Naive thymus-derived CD4-positive, alpha-beta T cell (primary cell): ENCODE measurements around the gene DCN. TPM values are rescaled to one million over a fixed set of nuclear protein-coding genes. Genes with fewer than 3 reads are reported as not detected.

Experiments
- ATAC-seq: fragments of 150-1000 bp; cut with Tn5 transposase; 2 replicates; pipeline ENCODE4 v1.10.0; 2021; ENCODE audit warnings: mild to moderate bottlenecking, moderate library complexity
- CTCF ChIA-PET: fragments of 350-600 bp; sonication (Branson Sonifier 250); formaldehyde crosslinking; loops from one replicate; lab custom pipeline; 2021; ENCODE audit warnings: antibody characterized with exemption; lab: Charles Lee
- POLR2A ChIA-PET: fragments of 350-600 bp; sonication (Branson Sonifier 250); formaldehyde crosslinking; loops from one replicate; lab custom pipeline; 2021; ENCODE audit warnings: antibody characterized with exemption, inconsistent platforms; lab: Charles Lee
- DNase-seq, 9 donors: peaks; one replicate each; pipeline versions ENCODE4 v3.0.0 to v3.0.0-alpha.2; 2020 to 2022; ENCODE audit warnings: mixed read lengths in 1 of 9
- H3K27ac ChIP-seq: one replicate; pipeline ENCODE4 v1.7.0; 2013; ENCODE audit warnings: mild to moderate bottlenecking, low read depth, low read length, moderate library complexity
- H3K27me3 ChIP-seq, 2 donors: one replicate each; pipeline ENCODE4 v1.7.0; 2013; ENCODE audit warnings: low read length in 2 of 2, mild to moderate bottlenecking in 2 of 2, moderate library complexity in 2 of 2; ENCODE audit not compliant: control insufficient read depth in 2 of 2, insufficient read depth in 2 of 2
- H3K36me3 ChIP-seq, 3 experiments: 1 replicate in 2 of 3; 2 replicates in 1 of 3; pipeline ENCODE4 v1.7.0; 2013; ENCODE audit warnings: low read length in 3 of 3, mild to moderate bottlenecking in 3 of 3, moderate library complexity in 1 of 3; ENCODE audit not compliant: insufficient read depth in 3 of 3, control insufficient read depth in 2 of 3
- H3K4me1 ChIP-seq, 2 donors: one replicate each; pipeline ENCODE4 v1.7.0; 2013; ENCODE audit warnings: low read length in 2 of 2, mild to moderate bottlenecking in 2 of 2, moderate library complexity in 1 of 2; ENCODE audit not compliant: control insufficient read depth in 2 of 2, insufficient read depth in 2 of 2
- H3K4me3 ChIP-seq: 2 replicates; pipeline ENCODE4 v1.7.0; 2013; ENCODE audit warnings: mild to moderate bottlenecking, low read length
- H3K9me3 ChIP-seq, 3 experiments: 1 replicate in 2 of 3; 2 replicates in 1 of 3; pipeline ENCODE4 v1.7.0; 2013; ENCODE audit warnings: low read length in 3 of 3; ENCODE audit not compliant: control insufficient read depth in 2 of 3
- H3K27ac Mint-ChIP-seq, 9 donors: one replicate each; pipeline ENCODE4 v1.8.0; 2020 to 2022; ENCODE audit warnings: mixed read lengths in 9 of 9, mild to moderate bottlenecking in 8 of 9, moderate library complexity in 5 of 9, inconsistent platforms in 2 of 9
- H3K27me3 Mint-ChIP-seq, 5 donors: one replicate each; pipeline ENCODE4 v1.8.0; 2021 to 2022; ENCODE audit warnings: mixed read lengths in 5 of 5, mild to moderate bottlenecking in 1 of 5
- H3K36me3 Mint-ChIP-seq, 5 donors: one replicate each; pipeline ENCODE4 v1.8.0; 2020 to 2022; ENCODE audit warnings: mixed read lengths in 5 of 5, mild to moderate bottlenecking in 3 of 5, inconsistent platforms in 1 of 5
- H3K4me1 Mint-ChIP-seq, 7 donors: one replicate each; pipeline ENCODE4 v1.8.0; 2020 to 2022; ENCODE audit warnings: mixed read lengths in 7 of 7, mild to moderate bottlenecking in 3 of 7, inconsistent platforms in 1 of 7
- H3K4me3 Mint-ChIP-seq, 10 donors: one replicate each; pipeline ENCODE4 v1.8.0; 2020 to 2022; ENCODE audit warnings: mild to moderate bottlenecking in 10 of 10, mixed read lengths in 10 of 10, moderate library complexity in 6 of 10, inconsistent platforms in 2 of 10
- H3K9me3 Mint-ChIP-seq, 11 donors: one replicate each; pipeline ENCODE4 v1.8.0; 2020 to 2022; ENCODE audit warnings: mixed read lengths in 11 of 11, mild to moderate bottlenecking in 4 of 11, inconsistent platforms in 1 of 11, moderate library complexity in 1 of 11
- intact Hi-C, 2 donors: fragments of 100-400 bp; cut with micrococcal nuclease; formaldehyde crosslinking; loops; one replicate each; pipeline ENCODE4 v1.15.1; 2023
- polyA plus RNA-seq, 2 donors: library from polyadenylated mRNA; unstranded; fragments of 300-500 nt; fragmentation: Illumina TruSeq; gene quantifications; one replicate each; pipeline ENCODE4 v1.2.3, GENCODE V29; 2021
- total RNA-seq, 6 experiments: library from RNA in 5 of 6; stranded (reverse) in 5 of 6; gene quantifications; 1 replicate in 5 of 6; 2 replicates in 1 of 6; pipeline ENCODE4 v1.2.3 and lab custom pipeline; 2021 to 2026

Gene DCN
- total and polyA plus RNA-seq, 7 experiments from 2014 or later: 0.69 TPM; not detected in 6

DNA sequence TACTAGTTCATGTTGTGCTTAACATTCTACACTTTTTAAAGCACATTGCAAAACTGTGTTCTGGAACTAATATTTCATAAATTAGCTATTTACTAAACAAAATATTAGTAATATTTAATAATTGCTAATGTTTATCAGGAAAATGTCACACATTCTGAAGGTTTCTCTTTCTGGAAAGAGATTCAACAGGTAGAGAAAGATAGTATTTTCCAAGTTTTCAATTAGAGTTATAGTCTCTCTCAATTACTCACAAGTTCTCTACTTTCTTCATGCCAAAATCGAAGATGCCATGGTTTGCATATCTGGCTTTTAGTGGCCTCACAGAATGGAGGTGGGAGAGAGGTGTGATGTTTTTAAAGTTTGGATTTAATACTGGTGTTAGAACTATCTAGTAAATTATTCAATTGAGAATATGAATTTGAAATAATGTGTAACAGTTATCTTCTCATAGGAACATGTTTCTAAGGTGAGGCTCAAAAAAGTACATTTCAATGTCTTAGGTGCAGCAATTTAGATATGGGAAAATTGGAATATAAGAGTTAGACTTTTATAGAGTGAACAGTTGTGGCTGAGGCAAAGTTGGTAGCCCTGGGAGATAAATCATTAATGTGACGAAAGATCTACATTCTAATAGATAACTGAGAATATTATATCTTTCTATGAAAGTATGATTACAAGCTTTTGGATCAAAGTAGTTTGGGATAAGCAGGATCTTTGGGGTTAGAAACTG lies 72.9 kb downstream of the DCN start:
- ATAC-seq: no peak
- Histone ChIP-seq H3K27me3 (no peaks in the 10 kb centered on the region), H3K27ac (no peak overlapping the region), H3K36me3 (no peaks in the 10 kb centered on the region), H3K4me1 (no peaks in the 10 kb centered on the region), H3K4me3 (no peak overlapping the region), H3K9me3 (no peaks in the 10 kb centered on the region)
- no peak overlapping the region for H3K27ac Mint-ChIP-seq
- POLR2A ChIA-PET: no interaction called here
- H3K36me3 Mint-ChIP-seq: no peaks in the 10 kb centered on the region
- peaks cover 0 to 2% (median 0%) of the 10 kb centered on the region in 7 donors for H3K4me1 Mint-ChIP-seq
- CTCF ChIA-PET: no interaction called here
- no peak overlapping the region for H3K4me3 Mint-ChIP-seq
- H3K27me3 Mint-ChIP-seq: peaks cover 0 to 15% (median 9%) of the 10 kb centered on the region in 5 donors
- no peak for DNase-seq
- intact Hi-C loops: loop anchor here in 1 of 2 donors (1.0 kb wide), 1 partner anchor 131 kb away; no protein-coding TSS in a partner anchor
- peaks cover 0 to 1% (median 0%) of the 10 kb centered on the region in 11 donors for H3K9me3 Mint-ChIP-seq

DNA sequence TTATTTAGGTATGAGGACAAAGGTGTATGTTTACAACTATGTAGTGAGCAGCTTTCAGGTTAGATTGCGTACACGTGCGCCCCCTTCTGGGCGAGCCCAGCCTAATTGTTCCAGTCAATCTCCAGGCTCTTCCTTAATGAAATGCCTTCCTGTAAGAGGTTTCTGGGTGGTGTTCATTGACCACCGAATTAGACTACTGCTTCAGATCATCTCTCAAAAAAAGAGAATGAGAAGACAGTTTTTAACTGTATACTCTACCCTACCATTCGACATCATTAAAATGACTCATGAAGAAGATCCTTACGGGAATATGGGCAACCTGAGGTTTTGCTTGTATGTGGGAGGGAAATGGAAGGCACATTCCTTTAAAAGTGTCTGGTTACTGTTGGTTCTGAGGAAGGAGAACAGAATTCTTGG lies 73.5 kb downstream of the DCN start:
- ChIA-PET CTCF (no interaction called here), POLR2A (no interaction called here)
- H3K4me1 Mint-ChIP-seq: peaks cover 0 to 2% (median 0%) of the 10 kb centered on the region in 7 donors
- Histone ChIP-seq H3K4me1 (no peaks in the 10 kb centered on the region), H3K9me3 (no peaks in the 10 kb centered on the region), H3K36me3 (no peaks in the 10 kb centered on the region), H3K4me3 (no peak overlapping the region), H3K27me3 (no peaks in the 10 kb centered on the region), H3K27ac (no peak overlapping the region)
- no peaks in the 10 kb centered on the region for H3K36me3 Mint-ChIP-seq
- peak in 3 of 9 donors; percentile 4 to 53 (median 7) for DNase-seq
- H3K9me3 Mint-ChIP-seq: peaks cover 0 to 1% (median 0%) of the 10 kb centered on the region in 11 donors
- intact Hi-C loops: loop anchor here in 1 of 2 donors (1.0 kb wide), 1 partner anchor 131 kb away; no protein-coding TSS in a partner anchor
- no peak overlapping the region for H3K27ac Mint-ChIP-seq
- H3K27me3 Mint-ChIP-seq: peaks cover 0 to 15% (median 9%) of the 10 kb centered on the region in 5 donors
- ATAC-seq: peak; percentile 46
- H3K4me3 Mint-ChIP-seq: no peak overlapping the region

DNA sequence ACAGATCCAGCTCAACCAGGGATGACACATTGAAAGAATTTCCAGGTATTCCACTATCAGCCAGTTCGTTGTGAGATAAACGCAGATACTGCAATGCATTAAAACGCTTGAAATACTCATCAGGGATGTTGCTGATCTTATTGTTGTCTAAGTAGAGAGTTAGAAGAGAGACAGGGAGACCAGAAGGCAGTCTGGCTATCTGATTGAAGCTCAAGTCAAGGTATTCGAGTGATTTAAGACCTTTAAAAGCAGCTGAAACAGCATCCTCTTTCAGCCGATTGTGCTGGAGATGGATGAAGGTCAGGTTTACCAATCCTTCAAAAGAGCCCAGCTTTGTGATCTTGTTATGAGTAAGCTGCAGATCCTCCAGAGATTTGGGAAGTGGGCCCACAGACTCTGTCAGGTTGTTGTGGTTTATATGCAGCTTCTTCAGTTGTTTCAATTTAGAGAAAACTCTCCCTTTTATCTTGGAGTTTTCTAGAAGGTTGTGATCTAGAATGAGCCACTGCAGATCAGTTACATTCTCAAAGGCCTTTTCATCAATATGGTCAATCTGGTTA lies 74.3 kb downstream of the DCN start:
- Mint-ChIP-seq H3K4me3 (no peak overlapping the region), H3K27ac (no peak overlapping the region), H3K36me3 (no peaks in the 10 kb centered on the region), H3K4me1 (peaks cover 0 to 2% (median 0%) of the 10 kb centered on the region in 7 donors), H3K9me3 (peaks cover 0 to 1% (median 0%) of the 10 kb centered on the region in 11 donors), H3K27me3 (peaks cover 0 to 15% (median 9%) of the 10 kb centered on the region in 5 donors)
- Histone ChIP-seq H3K27ac (no peak overlapping the region), H3K36me3 (no peaks in the 10 kb centered on the region), H3K4me3 (no peak overlapping the region), H3K9me3 (no peaks in the 10 kb centered on the region), H3K4me1 (no peaks in the 10 kb centered on the region), H3K27me3 (no peaks in the 10 kb centered on the region)
- no peak for ATAC-seq
- CTCF ChIA-PET: no interaction called here
- intact Hi-C loops: no loop called here
- no peak for DNase-seq
- POLR2A ChIA-PET: no interaction called here

DNA sequence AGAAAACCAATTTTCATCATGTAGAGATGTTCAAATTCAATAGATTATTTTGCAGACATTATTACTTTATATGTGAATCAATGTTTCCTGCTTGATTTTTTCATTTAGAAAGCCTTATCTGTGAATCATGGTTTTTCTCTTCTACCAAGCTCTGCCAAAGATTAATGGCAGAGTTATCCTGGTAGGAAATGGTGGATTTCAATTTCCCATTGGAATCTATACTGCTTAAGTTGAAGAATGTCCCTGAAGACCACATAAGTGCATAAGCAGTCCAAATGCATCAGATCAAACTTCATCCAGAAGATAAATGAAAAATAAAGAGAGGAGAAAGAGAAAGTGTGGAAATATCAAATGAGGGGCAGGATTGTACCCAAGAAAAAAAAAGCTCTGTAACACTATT lies 76.3 kb downstream of the DCN start:
- no peaks in the 10 kb centered on the region for H3K9me3 ChIP-seq
- H3K36me3 ChIP-seq: no peaks in the 10 kb centered on the region
- Mint-ChIP-seq H3K27me3 (peaks cover 2 to 15% (median 9%) of the 10 kb centered on the region in 5 donors), H3K4me1 (no peaks in the 10 kb centered on the region), H3K36me3 (no peaks in the 10 kb centered on the region), H3K27ac (no peak overlapping the region), H3K9me3 (peaks cover 0 to 1% (median 0%) of the 10 kb centered on the region in 11 donors), H3K4me3 (no peak overlapping the region)
- intact Hi-C loops: no loop called here
- no peaks in the 10 kb centered on the region for H3K27me3 ChIP-seq
- ChIA-PET CTCF (no interaction called here), POLR2A (interaction anchor here (0.6 kb wide), 1 partner anchor 142 kb away, joined by 3 read pairs; no protein-coding TSS in a partner anchor)
- H3K27ac ChIP-seq: no peak overlapping the region
- no peak overlapping the region for H3K4me3 ChIP-seq
- DNase-seq: no peak
- no peak for ATAC-seq
- no peaks in the 10 kb centered on the region for H3K4me1 ChIP-seq

DNA sequence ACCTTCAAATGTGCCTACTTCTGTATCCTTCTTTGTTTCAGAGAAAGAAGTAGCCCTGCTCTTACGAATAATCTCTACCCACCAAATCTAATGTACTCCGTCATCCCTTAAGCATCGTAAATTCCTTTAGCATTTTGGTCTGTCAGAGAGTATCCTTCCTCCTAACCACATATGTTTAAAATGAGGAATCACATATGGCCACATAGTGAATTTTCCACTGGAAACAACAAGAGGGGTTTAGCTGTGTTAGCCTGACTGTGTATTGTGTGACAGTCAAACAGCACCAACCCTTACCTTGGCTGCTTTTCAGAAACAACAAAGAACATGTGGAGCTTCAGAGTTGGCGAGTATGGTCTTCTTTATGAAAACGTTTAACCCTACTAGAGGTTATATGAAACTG lies 76.8 kb downstream of the DCN start:
- H3K27me3 Mint-ChIP-seq: peaks cover 2 to 15% (median 9%) of the 10 kb centered on the region in 5 donors
- H3K36me3 Mint-ChIP-seq: no peaks in the 10 kb centered on the region

DNA sequence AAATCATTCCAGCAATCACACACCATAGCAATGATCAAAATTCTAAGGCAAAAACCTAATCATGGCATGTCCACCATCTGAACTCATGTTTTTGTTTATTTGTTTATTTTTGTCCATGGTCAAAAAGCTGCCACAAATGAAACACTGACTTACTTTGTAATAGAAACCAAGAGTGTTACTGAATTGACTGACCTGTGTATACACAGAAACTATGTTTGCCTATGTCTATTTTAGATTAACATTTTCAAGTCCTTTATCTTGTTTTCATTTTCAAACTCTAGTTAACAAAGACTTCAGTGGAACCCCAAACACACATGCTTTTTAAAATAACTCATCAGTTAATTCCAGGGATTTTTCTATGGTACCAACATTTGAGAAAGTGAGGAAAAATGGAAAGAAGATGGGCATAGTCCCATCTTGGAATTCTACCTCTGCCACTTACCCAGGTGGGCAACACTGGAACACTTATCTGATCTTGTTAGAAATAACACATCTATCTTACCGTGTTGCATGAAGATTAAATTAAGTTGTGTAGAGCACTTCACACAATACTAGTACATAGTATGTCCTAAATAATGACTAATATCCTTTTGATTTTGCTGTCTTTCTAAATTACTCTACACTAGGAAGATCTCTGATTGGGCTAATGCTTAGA lies 77.7 kb downstream of the DCN start:
- DNase-seq (no peak), ATAC-seq (no peak)
- H3K27me3 ChIP-seq: no peaks in the 10 kb centered on the region
- ChIA-PET POLR2A (no interaction called here), CTCF (no interaction called here)
- no peak overlapping the region for H3K27ac Mint-ChIP-seq
- H3K9me3 ChIP-seq: no peaks in the 10 kb centered on the region
- no peaks in the 10 kb centered on the region for H3K36me3 ChIP-seq
- H3K9me3 Mint-ChIP-seq: peaks cover 0 to 1% (median 0%) of the 10 kb centered on the region in 11 donors
- H3K4me1 Mint-ChIP-seq: no peaks in the 10 kb centered on the region
- H3K4me3 Mint-ChIP-seq: no peak overlapping the region
- H3K4me1 ChIP-seq: no peaks in the 10 kb centered on the region
- intact Hi-C loops: no loop called here
- no peak overlapping the region for H3K27ac ChIP-seq
- H3K27me3 Mint-ChIP-seq: peaks cover 2 to 15% (median 9%) of the 10 kb centered on the region in 5 donors
- no peak overlapping the region for H3K4me3 ChIP-seq
- no peaks in the 10 kb centered on the region for H3K36me3 Mint-ChIP-seq

More for the DNA sequence above, 76.8 kb downstream of the DCN start:
- no peak overlapping the region for H3K27ac ChIP-seq
- H3K27me3 ChIP-seq: no peaks in the 10 kb centered on the region
- ChIA-PET CTCF (no interaction called here), POLR2A (no interaction called here)
- H3K36me3 ChIP-seq: no peaks in the 10 kb centered on the region
- H3K9me3 ChIP-seq: no peaks in the 10 kb centered on the region
- H3K4me3 ChIP-seq: no peak overlapping the region
- Mint-ChIP-seq H3K4me3 (no peak overlapping the region), H3K27ac (no peak overlapping the region), H3K4me1 (no peaks in the 10 kb centered on the region), H3K9me3 (peaks cover 0 to 1% (median 0%) of the 10 kb centered on the region in 11 donors)
- H3K4me1 ChIP-seq: no peaks in the 10 kb centered on the region
- DNase-seq (no peak), ATAC-seq (no peak)
- intact Hi-C loops: no loop called here
